ACC112 (cell line): ENCODE results near the gene TSPAN11.
A peak's percentile ranks its signal among the peaks of the same experiment; 100 is the strongest.

Experiments used
- H2AFZ ChIP-seq: fragments of 200-600 bp; sonication (generic); one replicate; pipeline ENCODE4 v1.6.0; 2017; ENCODE audit warnings: antibody characterized with exemption, low read length; ENCODE audit not compliant: unreplicated experiment
- H3K27ac ChIP-seq: fragments of 200-600 bp; sonication (generic); 2 replicates; pipeline ENCODE4 v1.5.1; 2014; ENCODE audit warnings: low read depth, mild to moderate bottlenecking, antibody characterized with exemption, low read length, moderate library complexity
- H3K27me3 ChIP-seq: fragments of 200-600 bp; sonication (generic); 2 replicates; pipeline ENCODE4 v1.6.1; 2014; ENCODE audit warnings: mild to moderate bottlenecking, antibody characterized with exemption, low read length, moderate library complexity, mixed read lengths; ENCODE audit not compliant: insufficient read depth
- H3K36me3 ChIP-seq: fragments of 200-600 bp; sonication (generic); 2 replicates; pipeline ENCODE4 v1.6.1; 2016; ENCODE audit warnings: mild to moderate bottlenecking, antibody characterized with exemption, low read length, moderate library complexity, mixed read lengths; ENCODE audit not compliant: insufficient read depth
- H3K4me1 ChIP-seq: fragments of 200-600 bp; sonication (generic); one replicate; pipeline ENCODE4 v1.6.1; 2016; ENCODE audit warnings: low read length, mixed read lengths; ENCODE audit not compliant: insufficient read depth, unreplicated experiment, control insufficient read depth
- H3K4me3 ChIP-seq: fragments of 200-600 bp; sonication (generic); 2 replicates; pipeline ENCODE4 v1.5.1; 2014; ENCODE audit warnings: mild to moderate bottlenecking, low read depth, low read length
- H3K79me2 ChIP-seq: fragments of 200-600 bp; sonication (generic); one replicate; pipeline ENCODE4 v1.6.0; 2016; ENCODE audit warnings: low read length; ENCODE audit not compliant: control insufficient read depth, unreplicated experiment, insufficient read depth

The TSPAN11 gene

GRCh38 chr12:30910038-30910350, 16.6 kb upstream of the TSPAN11 start:
- no peak overlapping the region for H2AFZ ChIP-seq

GRCh38 chr12:30911207-30911606, 15.3 kb upstream of the TSPAN11 start:
- no peak overlapping the region for H2AFZ ChIP-seq
- H3K4me1 ChIP-seq = peaks cover 14% of the 10 kb centered on the region
- no peaks in the 10 kb centered on the region for H3K36me3 ChIP-seq
- H3K27me3 ChIP-seq = no peaks in the 10 kb centered on the region
- H3K27ac ChIP-seq = no peak overlapping the region
- no peak overlapping the region for H3K4me3 ChIP-seq
- no peaks in the 10 kb centered on the region for H3K79me2 ChIP-seq

More at GRCh38 chr12:30910038-30910350, 16.6 kb upstream of the TSPAN11 start:
- Histone ChIP-seq H3K36me3 (no peaks in the 10 kb centered on the region), H3K79me2 (no peaks in the 10 kb centered on the region), H3K27ac (no peak overlapping the region), H3K27me3 (no peaks in the 10 kb centered on the region), H3K4me1 (peaks cover 14% of the 10 kb centered on the region), H3K4me3 (no peak overlapping the region)

GRCh38 chr12:30913323-30913722, 13.2 kb upstream of the TSPAN11 start:
- no peaks in the 10 kb centered on the region for H3K27me3 ChIP-seq
- no peak overlapping the region for H3K4me3 ChIP-seq
- H3K4me1 ChIP-seq = peaks cover 14% of the 10 kb centered on the region
- no peaks in the 10 kb centered on the region for H3K36me3 ChIP-seq
- no peak overlapping the region for H3K27ac ChIP-seq
- H2AFZ ChIP-seq = no peak overlapping the region
- H3K79me2 ChIP-seq = no peaks in the 10 kb centered on the region

DNA sequence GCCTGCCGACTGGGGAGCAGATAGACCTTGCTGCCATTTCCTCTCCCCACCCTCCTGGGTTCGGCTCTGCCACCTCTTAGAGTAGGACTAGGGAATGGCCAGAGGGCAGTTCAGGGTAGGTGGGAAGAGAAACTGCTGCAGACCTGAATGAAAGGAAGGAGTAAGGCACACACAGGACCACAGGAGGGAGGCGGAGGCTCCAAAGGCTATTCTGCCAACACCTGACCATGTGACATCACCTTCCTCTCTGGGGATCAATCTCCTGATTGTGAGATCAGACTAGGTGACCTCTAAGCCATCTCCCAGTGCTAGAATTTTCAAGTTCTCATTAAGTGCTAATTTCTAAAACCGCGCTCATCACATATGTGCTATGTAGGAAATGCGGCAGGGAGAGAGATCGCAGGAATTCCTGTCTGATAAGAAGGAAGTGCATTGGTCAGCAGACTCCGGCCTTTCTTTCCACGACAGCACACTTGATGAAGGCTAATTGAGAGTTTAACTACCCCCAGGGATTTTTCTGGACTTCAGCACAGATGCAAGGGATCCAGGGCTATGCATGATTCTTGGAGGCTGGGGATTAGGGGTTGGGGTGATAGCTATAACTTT, 11.5 kb upstream of the TSPAN11 start:
- Histone ChIP-seq H3K4me1 (no peaks in the 10 kb centered on the region), H3K4me3 (no peak overlapping the region), H2AFZ (no peak overlapping the region), H3K27me3 (no peaks in the 10 kb centered on the region), H3K27ac (no peak overlapping the region), H3K36me3 (no peaks in the 10 kb centered on the region), H3K79me2 (no peaks in the 10 kb centered on the region)

DNA sequence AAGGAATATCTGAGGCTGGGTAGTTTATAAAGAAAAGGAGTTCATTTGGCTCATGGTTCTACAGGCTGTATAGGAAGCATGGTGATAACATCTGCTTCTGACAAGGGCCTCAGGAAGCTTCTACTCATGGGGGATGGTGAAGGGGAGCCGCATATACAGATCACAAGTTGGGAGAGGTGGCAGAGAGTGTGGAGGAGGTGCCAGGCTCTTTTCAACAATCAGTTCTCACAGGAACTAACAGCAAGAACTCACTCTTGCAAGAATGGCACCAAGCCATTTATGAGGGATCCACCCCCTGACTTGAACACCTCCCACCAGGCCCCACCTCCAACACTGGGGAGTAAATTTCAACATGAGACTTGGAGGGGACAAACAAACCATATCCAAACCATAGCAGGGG, 3.5 kb upstream of the TSPAN11 start:
- Histone ChIP-seq H3K79me2 (no peaks in the 10 kb centered on the region), H3K4me3 (no peak overlapping the region), H3K4me1 (no peaks in the 10 kb centered on the region), H3K27ac (no peak overlapping the region), H3K27me3 (peaks cover 31% of the 10 kb centered on the region), H3K36me3 (no peaks in the 10 kb centered on the region), H2AFZ (no peak overlapping the region)

- Histone ChIP-seq H3K4me3 (peak overlapping the region; percentile 73), H3K27ac (no peak overlapping the region), H3K4me1 (no peaks in the 10 kb centered on the region), H2AFZ (no peak overlapping the region), H3K79me2 (no peaks in the 10 kb centered on the region), H3K27me3 (peaks cover 52% of the 10 kb centered on the region), H3K36me3 (no peaks in the 10 kb centered on the region)
These were observed 823 bp upstream of the TSPAN11 start for GRCh38 chr12:30925607-30926242.

DNA sequence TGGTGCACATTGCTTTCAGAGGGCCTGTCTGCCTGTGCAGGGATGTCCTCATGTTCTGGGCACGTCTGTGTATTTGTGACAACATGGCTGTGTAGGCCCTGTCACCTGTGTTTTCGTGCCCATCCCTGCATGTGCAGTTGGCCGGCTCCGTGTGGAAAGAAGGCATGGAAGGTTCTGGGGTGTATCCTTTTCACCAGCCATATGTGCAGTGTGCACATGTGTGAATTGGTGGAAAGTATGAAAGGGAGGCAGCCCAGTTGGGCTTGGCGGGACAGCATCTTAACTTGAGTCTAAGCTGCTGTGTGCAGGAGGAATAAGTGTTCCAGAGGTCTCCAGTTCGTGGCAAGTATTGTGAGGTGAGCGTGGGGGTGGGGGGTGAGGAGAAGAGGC, 669 bp downstream of the TSPAN11 start:
- Histone ChIP-seq H3K79me2 (no peaks in the 10 kb centered on the region), H3K4me3 (peak overlapping the region; percentile 73), H2AFZ (no peak overlapping the region), H3K27ac (no peak overlapping the region), H3K4me1 (no peaks in the 10 kb centered on the region), H3K36me3 (no peaks in the 10 kb centered on the region), H3K27me3 (peaks cover 60% of the 10 kb centered on the region)

DNA sequence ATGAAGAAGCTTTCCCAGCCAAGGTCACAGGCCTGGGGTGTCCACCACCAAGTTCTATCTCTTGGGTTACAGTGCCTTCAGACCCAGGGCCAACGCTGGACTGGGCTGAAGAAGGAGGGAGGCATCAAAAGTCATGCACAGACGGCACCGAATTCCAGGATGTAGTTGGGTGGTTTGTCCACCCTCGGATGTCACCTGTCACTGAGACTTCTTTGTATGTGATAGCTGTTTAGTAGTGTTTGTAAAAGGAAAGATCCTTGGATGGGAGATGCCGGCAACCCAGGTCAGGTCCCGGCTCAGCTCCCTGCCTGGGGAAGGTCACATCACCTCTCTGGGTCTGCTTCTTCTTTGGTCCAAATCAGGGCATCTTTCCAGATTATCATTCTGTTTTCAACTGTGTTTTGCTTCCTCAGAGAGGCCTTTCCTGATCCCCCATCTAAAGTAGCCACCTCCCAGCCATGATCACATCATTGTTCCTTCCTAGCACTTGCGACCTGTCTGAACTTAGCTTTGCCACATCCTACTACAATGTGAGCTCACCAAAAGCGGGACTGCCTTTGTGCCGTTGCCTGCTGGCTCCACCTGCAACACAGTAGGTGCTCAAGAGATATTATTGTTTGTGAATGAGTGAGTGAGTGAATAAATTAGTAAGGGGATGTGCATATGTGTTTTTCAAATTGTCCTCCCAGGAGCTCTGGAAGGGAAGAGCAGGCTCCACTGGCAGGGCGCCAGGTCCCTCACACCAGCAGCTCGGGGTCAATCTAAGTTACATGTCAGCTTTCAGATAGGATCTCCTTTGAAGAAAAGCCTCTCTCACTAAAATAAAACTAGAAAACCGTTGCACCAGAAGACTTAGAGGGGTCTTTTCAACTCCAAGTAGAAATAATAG, 2.1 kb downstream of the TSPAN11 start:
- Histone ChIP-seq H3K4me3 (no peak overlapping the region), H3K79me2 (no peaks in the 10 kb centered on the region), H3K27me3 (peaks cover 67% of the 10 kb centered on the region), H2AFZ (no peak overlapping the region), H3K4me1 (no peaks in the 10 kb centered on the region), H3K36me3 (no peaks in the 10 kb centered on the region), H3K27ac (no peak overlapping the region)

DNA sequence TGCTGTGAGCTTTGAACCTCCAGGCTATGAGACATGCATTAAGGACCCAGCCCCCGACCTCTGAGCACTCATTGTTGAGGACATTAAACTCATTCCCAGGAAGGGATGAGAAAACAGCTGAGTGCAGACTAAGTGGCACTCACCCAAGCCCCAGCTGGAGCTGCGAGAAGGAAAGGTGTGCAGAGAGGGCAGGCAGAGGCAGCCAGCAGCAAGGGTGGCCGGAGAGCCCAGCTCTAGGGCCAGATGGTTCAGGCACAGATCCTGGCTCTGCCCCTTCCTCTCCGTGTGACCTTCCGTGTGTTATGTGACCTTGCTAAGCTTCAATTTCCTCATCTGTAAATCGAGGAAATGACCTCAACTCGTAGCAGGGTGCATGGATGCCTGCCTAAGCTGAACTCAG, 3.7 kb downstream of the TSPAN11 start:
- H2AFZ ChIP-seq = no peak overlapping the region
- H3K79me2 ChIP-seq = no peaks in the 10 kb centered on the region
- peaks cover 63% of the 10 kb centered on the region for H3K27me3 ChIP-seq
- H3K4me3 ChIP-seq = no peak overlapping the region
- no peaks in the 10 kb centered on the region for H3K36me3 ChIP-seq
- H3K4me1 ChIP-seq = no peaks in the 10 kb centered on the region
- H3K27ac ChIP-seq = no peak overlapping the region

DNA sequence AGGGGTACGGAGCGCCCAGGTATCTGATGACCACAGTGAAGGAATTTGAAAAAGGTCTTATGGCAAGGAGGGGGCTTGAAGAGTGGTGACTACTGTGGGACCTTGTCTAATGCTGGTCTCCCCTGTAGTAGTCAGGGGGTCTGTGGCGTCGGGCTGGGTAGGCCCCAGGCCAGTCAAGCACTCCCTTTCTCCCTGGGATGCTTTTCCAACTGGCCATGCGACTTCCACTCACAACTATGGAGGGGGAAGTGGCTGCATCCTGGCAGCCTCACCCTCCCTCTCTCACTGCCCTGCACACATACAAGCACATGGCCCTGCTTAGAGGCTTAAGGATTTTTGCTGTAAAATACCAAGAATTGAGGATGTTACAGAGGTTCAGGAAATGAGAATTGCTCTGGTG, 4.1 kb downstream of the TSPAN11 start:
- no peak overlapping the region for H2AFZ ChIP-seq
- H3K4me3 ChIP-seq = no peak overlapping the region
- no peaks in the 10 kb centered on the region for H3K4me1 ChIP-seq
- H3K27me3 ChIP-seq = peaks cover 61% of the 10 kb centered on the region
- H3K27ac ChIP-seq = no peak overlapping the region
- H3K36me3 ChIP-seq = no peaks in the 10 kb centered on the region
- no peaks in the 10 kb centered on the region for H3K79me2 ChIP-seq

DNA sequence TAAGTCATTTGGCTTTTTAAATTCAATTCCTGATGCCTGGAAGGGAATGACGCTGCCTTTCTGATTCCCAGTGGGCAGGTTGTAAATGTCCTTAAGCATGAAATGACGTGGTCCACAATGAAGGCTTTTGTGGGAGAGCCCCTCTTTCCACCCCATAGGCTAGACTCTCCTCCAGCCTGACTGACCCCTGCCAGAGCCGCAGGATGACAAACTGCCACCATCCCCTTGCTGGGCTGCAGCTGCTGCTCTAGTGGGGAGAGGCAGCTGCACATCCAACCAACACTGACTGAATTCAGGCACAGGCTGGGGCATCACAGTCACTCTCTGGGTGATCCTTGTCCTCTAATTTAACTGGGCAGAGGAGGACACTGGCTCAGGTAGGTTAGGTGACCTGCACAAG, 6.3 kb downstream of the TSPAN11 start:
- Histone ChIP-seq H3K27ac (no peak overlapping the region), H3K79me2 (no peaks in the 10 kb centered on the region), H3K36me3 (no peaks in the 10 kb centered on the region), H3K27me3 (peaks cover 62% of the 10 kb centered on the region), H2AFZ (no peak overlapping the region), H3K4me3 (no peak overlapping the region), H3K4me1 (no peaks in the 10 kb centered on the region)
